Measurements from ENCODE around the gene SLC66A3.
"Not testable (repeated sequence)": the region's sequence is repeated elsewhere in the genome, so short reads cannot be mapped to it uniquely, and the experiment has no call there.

The SLC66A3 gene

DNA sequence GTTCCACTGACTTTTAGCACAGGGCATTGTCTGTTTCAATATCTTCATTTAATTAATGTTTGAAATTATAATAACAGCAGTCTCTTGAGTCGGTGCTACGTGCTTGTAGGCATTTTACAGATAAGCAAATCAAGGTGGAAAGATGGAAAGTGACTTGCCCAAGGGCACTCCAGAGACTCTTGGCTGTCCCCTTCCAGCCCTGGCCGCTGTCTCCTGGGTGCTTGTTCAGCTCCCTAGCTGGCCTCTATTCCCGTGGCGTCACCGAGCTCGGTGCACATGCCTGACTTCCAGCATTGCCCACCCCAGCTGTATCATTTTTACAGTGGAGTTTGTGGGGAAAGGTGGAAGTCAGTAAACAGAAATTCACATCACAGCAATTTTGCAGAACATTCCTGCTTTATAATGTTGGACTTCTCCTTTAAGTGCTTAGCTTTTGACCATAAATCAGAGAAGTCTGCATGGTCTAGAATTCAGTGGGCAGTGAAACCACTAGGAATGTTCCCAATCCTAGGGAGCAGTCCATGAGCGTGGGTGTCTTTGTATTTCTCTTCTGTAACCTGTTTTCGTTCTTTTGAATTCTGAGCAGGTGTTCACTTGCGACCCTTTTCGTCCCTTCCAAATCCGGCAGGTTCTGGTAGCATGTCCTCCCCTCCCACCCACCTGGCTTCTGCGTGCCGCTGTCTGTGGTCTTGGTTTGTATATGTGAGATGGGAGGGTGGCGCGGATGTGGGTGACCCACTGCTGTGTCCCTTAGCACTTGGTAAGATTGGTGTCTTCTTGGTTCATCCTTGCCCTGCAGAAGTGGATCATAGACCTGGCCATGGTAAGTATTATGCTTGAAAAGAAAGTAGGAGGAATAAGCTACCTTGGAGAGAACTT is 8.4 kb downstream of the SLC66A3 start:
- DNase-seq (ENCODE audit: low read depth, low spot score), result no peak

DNA sequence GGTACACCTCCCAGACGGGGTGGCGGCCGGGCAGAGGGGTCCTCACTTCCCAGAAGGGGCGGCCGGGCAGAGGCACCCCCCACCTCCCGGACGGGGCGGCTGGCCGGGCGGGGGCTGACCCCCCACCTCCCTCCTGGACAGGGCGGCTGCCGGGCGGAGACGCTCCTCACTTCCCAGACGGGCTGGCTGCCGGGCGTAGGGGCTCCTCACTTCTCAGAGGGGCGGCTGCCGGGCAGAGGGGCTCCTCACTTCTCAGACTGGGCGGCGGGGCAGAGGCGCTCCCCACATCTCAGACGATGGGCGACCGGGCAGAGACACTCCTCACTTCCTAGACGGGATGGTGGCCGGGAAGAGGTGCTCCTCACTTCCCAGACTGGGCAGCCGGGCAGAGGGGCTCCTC is 9.8 kb downstream of the SLC66A3 start:
- not testable (repeated sequence) for DNase-seq (ENCODE audit: low read depth, low spot score)

DNA sequence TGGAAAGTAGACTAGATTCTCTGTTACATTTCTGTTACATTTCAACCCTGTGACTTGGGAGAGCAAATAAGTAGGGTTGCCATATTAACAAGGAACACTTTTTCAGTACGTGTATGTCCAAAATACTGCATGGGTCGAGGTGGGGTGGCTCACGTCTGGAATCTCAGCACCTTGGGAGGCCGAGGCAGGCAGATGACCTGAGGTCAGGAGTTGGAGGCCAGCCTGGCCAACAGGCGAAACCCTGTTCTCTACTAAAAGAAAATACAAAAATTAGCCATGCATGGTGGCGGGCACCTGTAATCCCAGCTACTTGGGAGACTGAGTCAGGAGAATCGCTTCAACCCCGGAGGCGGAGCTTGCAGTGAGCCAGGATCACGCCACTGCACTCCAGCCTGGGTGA is 11.2 kb downstream of the SLC66A3 start:
- DNase-seq (ENCODE audit: low read depth, low spot score), result no peak

DNA sequence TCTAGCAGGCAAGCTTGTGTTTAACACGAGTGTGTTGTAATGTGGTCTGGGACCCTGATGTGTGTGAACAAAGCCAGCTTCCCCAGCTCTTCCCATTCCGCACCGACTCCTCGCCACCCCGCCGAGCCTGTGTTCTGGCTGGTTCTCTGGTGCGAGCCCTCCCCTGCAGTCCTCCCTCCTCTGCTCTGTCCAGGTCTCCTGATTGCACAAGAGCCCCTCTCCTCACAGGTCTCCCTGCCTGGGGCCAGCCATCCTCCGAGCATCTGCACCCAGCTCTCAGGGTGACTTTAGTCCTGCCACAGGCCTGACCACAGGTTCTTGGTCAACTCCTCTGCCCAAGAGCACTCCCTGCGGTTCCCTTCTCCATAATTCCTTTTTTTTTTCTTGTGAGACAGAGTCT is 13.2 kb downstream of the SLC66A3 start:
- no peak for DNase-seq (ENCODE audit: low read depth, low spot score)

DNA sequence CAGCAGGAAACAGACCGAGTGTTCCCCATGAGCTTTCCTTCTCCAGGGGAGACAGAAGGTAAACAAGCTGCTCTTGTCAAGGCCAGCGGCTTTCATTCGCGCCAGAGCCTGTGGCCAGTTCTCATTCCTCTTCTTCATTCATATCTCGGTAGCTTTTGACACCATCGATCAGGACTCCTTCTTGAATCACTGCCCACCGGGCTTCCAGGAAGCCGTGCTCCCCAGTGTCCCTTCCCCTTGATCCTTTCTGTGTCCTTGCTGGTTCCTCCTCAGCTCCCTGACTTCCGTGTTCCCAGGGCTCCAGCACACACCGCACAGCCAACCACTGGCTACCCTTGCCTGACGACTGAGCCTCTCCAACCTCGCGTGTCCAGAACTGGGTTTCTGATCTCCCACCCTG is 14.1 kb downstream of the SLC66A3 start:
- no peak for DNase-seq (ENCODE audit: low read depth, low spot score)

DNA sequence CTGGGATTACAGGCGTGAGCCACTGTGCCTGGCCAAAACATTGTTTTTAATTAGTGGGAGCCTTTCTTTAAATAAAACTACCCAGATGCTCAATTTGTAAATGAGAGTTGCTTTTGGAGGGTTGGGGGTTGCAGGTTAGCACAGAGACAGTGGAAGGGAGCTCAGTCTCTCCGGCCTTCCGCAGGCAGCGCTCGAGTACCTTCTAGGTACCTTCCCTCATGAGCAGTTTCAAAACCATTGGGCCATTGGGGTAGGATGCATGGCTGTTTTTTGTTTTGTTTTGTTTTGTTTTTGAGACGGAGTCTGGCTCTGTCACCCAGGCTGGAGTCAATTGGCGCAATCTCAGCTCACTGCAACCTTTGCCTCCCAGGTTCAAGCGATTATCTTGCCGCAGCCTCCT is 19.0 kb downstream of the SLC66A3 start:
- DNase-seq (ENCODE audit: low read depth, low spot score), result no peak

DNA sequence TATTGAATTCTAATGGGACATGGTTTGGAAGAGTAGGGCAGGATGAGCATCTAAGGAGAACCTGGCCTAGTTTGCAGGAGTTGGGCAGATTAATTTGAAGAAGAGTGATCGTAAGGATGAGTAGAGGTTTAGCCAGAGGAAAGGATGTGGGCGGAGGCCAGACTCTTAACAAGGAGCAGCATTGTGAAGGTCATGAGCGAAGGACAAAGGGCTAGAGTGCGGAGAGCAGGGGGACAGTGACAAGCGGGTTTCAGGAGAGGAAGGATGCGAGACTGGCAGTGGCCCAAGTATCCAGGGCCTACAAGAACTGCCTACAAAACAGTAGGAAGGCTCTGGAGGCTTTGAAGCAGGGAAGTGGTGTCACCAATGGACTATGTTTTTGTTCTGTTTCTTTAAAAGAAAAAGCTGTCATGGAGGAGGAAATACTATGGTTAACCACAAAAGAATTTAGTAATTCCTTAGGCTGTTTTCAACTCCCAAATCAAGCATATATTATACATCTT is 20.1 kb downstream of the SLC66A3 start:
- DNase-seq (ENCODE audit: low read depth, low spot score), result no peak

DNA sequence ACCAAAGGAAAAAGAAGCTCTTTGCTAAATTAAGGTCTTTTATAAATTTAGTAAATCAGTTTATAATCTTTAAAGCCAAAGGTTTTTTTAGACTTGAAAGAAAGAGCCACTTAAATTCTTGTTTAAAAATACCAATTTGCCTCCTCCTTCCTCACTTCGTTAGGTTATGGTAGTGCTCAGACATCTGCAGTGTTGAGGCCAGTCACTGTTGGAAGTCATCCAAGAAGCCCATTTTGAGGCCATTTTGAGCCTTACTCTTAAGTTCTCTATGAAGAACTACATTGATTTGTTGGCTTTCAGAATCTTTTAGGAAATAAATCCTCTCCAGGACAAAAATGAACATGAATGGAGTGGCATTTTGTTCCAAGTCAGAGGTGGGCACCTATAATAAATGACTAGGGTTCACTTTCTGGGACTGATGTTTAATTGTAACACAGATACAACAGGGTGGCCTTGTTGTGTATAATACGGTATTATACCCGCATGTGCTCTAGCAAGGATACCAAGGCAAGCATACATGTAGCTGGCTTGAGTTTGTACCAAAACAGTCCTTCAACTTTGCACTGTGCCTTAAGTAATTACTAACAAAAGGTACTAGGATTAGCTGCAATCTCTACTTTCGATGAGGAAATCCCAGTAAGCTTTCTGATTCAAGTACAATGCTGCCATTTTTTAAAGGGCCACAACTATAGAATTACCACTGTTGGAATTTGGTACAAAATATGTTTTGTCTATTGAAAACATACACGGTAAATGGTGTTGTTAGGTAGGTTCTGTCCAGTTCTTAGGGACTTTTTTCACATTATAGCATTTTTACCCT is 22.8 kb downstream of the SLC66A3 start:
- DNase-seq (ENCODE audit: low read depth, low spot score), result no peak

DNA sequence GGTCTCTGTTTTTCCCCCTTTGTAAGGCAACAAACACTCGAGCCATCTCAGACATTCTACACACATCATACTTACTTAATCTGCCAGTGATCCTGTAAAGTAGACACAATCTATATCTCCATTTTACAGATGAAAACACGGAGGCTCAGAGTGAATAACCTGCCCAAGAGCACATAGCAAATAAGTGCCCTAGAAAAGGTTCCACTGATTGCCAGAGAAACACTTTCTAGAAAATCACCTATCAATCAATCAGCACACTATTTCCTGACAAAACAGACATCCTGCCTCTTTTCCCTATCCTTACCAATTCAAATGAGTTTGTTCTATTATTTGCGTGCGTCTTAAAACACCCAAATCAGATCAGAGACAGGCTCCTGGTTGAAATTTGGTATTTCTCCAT is 23.9 kb downstream of the SLC66A3 start:
- no peak for DNase-seq (ENCODE audit: low read depth, low spot score)

DNA sequence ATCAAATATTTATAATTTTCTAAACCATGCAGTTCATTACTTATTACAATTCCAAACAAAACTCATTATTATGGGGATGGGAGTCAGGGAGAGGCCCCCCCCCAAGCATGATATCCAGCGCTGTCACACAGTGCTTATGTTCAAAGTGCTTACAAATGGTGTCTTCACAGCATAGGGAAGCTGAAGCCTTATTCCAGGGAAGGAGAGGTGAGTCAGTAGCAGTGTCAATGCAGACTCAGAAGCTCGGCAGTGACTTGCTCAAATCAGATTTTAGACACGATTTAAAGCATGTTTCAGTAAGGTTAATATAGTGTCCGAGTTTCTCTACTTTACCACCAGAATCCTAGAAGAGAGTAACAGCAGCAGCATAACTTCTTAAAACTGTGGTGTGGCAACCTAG is 24.6 kb downstream of the SLC66A3 start:
- no peak for DNase-seq (ENCODE audit: low read depth, low spot score)

DNA sequence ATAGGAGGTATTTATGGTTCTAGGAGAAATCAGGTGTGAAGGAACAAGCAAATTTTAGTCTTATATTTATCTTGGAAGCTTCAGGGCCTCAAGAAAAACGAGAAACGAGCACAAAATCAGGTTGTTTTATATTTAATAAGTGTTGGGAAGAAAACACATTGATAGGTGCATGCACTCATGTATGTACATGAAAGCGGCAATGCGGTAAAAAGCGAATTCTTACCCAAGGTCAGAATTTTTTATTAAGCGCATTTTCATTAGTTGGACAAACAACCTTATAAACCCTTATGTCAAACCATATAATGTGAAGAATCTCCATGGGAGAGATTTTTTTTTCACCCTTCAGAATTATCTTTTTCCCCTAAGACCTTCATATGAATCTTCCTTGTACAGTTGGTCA is 25.4 kb downstream of the SLC66A3 start:
- DNase-seq (ENCODE audit: low read depth, low spot score), result no peak

DNA sequence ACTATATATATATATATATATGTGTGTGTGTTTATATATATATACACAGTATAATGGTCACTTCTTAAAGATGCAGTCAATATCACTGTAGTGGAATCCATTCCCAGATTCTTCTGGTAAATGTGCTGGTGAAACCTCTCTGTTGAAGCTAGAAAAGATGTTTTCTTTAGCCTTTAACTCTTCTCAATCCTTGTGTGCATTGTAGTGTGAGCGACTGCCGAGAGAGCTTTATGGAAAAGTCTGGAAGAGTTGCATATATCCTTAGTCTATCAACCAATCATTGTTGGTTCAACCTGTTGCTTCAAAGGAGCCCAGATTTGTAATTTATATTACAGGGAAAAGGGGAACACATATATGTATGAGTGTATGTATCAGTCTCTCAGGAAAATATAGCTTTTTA is 27.7 kb downstream of the SLC66A3 start:
- DNase-seq (ENCODE audit: low read depth, low spot score), result no peak

DNA sequence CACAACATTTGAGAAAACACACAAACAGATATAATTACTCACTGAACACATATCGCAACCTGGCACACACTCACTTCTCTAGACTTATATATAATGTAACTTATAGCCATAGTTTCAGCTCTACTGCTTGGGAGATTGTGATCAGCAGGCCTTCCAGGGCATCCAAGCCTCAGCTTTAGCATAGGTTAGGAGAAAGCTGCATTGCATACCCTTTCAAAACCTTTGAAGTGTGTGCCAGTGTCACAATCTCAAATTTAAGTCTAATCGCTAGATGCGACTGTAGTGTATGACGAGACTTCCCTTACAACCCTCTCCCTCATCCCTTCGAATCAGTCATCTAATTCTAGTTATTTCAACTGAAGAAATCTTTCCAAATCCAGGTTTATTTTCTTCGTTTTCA is 30.9 kb downstream of the SLC66A3 start:
- DNase-seq (ENCODE audit: low read depth, low spot score), result no peak

DNA sequence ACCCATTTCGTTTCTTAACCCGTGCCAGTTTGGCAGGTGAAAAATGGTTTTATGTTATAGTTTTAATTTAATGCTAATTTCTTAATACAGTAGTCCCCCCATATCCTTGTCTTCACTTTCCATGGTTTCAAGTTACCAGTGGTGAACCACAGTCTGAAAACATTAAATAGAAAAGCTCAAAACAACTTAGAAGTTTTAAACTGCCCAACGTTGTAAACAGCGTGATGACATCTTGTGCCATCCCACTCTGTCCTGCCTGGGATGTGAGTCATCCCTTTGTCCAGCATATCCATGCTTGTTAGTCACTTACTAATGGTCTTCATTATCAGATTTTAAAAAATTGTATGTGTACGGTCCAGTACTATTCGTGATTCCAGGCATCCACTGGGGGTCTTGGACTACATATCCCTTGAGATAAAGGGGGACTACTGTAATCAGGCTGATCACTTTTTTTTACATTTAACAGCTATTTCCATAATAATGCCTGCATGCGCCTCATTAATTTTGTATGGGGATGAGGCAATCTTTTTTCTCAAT is 31.9 kb downstream of the SLC66A3 start:
- no peak for DNase-seq (ENCODE audit: low read depth, low spot score)

DNA sequence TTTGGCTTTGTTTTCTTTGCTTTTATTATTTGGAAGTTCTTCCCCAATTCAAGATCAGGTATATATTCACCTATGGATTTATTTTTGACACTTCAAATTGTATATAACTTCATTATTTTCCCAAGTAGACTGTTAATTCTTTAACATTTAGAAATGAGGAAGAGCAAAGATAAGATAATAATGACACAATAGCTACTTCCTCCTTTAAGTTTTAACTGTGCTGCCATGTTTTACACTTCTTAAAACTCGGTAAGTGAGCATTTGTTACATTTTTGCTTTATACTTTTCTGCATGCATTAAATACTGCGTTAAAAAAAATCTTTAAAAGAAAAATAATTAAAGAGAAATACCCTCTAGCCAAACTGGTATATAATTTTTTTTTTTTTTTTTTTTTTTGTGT is 32.5 kb downstream of the SLC66A3 start:
- DNase-seq (ENCODE audit: low read depth, low spot score), result no peak

DNA sequence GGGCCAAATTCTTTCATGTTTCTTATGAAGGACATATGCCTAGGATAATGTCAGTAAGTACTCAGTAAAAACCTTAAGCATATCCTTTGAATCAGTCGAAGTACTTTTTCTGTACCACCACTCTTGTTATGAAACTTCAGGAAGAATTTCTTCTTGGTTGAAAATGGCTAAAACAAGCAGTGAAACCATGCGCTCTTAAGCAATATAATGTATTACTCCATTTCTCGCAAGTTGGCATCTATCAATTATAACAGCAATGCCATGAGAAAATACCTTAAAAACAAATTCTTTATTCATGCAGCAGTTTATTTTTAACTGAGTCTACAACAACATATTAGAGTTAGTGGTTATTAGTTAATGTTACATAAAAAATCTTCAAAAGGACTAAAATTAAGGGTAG is 41.0 kb downstream of the SLC66A3 start:
- no peak for DNase-seq (ENCODE audit: low read depth, low spot score)

DNA sequence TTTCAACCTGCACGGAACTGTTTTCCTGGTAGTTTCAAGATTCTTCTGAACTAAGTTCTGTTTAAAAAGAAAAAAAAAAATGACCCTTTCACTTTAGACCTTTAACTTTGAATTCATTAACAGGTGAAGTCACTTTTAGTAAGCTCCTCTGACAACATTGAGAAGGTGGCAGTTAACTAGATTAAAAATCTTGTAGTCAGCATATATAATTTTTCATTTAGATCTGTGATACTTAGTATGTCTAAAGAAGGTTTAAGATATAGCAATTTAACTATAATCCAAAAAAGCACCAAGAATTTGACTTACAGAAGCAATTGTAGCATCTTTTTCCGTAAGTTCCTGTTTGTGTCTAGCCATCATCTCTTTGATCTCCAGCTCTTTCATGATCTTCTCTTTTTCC is 45.4 kb downstream of the SLC66A3 start:
- DNase-seq (ENCODE audit: low read depth, low spot score), result no peak

DNA sequence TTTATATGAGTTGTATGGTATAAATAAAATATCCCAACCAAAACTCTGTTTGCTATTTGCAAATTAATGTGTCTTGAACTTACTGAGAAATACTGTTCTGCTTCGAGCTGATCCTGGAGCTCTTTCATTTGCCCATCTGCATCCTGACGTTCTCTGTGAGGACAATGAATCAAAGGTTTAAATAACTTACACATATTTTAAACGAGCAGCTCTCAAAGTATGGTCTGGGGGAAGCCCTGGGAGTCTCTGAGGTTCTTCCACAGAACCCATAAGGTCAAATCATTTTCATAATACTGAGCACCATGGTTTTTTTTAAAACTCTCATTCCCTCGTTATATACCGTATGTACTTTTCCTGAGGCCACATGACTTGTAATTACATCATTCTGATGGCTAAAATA is 46.7 kb downstream of the SLC66A3 start:
- DNase-seq (ENCODE audit: low read depth, low spot score), result no peak

DNA sequence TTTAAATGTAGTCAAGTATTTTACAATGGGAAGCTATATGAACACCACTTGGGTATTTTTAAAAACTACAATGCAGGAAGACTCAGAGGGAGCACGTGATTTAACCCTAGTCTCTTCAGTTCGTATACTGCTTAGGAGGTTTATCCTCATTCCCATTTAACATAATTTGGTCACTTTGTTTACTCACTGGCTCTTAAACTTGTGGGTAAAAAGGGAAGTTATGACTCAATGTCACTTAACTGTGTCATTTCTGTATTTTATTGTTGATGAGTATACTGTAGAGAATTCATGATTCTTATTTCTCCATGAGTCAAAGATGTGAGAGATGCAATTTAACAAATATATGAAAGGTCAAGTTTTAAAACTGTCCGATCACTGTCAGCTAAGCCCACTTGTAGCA is 48.2 kb downstream of the SLC66A3 start:
- DNase-seq (ENCODE audit: low read depth, low spot score), result no peak

DNA sequence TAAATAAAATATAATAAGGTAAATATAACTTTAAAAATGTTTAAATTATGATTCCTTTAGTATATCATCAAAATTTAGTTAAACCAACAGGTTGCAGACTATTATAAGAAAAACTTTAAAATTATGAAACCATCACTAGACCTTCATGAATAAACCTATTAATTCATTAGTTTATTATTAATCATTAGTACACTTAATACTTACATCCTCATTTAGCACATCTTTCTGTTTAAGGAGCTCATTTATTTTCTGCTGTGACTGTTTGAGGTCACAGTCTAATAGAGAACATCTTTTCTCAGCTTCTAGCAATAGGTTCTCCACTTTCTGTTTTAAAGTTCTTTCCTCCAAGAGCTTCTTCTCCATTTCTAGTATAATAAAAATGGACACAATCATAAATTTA is 52.8 kb downstream of the SLC66A3 start:
- no peak for DNase-seq (ENCODE audit: low read depth, low spot score)

DNA sequence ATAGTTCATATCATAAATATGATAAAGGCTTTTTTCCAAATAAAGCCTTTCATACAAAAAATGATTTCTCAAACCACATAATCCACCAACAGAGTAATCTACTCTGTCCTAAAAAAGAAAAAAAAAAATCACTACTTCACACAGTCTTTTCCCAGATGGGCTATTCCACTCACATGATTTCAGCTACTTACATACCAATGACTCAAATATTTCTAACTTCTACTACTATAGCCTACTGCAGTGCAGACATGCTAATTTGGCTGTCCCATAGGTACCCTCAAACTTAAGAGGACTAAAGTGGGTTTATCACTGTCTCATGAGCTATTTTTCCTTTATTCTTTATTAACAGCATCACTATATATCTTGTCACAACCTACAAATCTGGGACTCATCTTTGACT is 57.4 kb downstream of the SLC66A3 start:
- DNase-seq (ENCODE audit: low read depth, low spot score), result no peak

DNA sequence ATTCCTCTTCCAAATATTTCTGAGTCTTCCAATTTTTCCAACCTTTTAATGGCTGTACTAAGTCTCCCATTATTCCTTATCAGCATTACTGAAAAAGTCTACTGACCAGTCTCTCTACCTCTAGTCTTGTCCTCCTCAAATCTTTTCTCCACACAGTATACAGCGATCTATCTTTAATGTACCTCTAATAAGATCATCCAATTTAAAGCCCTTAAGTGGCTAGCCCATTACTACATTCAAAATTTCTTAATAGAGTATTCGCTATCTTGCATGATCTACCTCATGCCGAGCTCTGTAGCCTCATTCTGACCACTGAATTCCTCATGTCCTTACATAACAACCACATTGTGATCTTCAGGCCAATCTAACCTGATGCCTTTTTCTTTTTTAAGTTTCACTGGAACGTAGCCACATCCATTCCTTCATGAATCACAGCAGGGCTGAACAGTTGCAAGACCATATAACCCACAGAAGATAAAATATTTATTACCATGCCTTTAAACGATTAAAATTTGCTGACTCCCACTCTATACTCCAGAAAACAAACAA is 57.9 kb downstream of the SLC66A3 start:
- no peak for DNase-seq (ENCODE audit: low read depth, low spot score)

All from iPS DF 19.7 (cell line).